Gastroesophageal sphincter (tissue), 4 donors: ENCODE results near the gene SLC17A9. TPM values are rescaled to one million over a fixed set of nuclear protein-coding genes. Genes with fewer than 3 reads are reported as not detected.

Experiments
- ATAC-seq: fragments of 150-250 bp; one replicate; pipeline ENCODE4 v1.9.1; 2016; ENCODE audit warnings: mild to moderate bottlenecking, moderate library complexity
- H3K27ac ChIP-seq, 4 donors: fragments of 200-600 bp; sonication (generic) in 3 of 4; 1 replicate in 3 of 4; 2 replicates in 1 of 4; pipeline ENCODE4 v1.5.1; 2016 to 2019
- H3K27me3 ChIP-seq: fragments of 200-600 bp; sonication (generic); one replicate; pipeline ENCODE4 v1.5.1; 2019
- H3K36me3 ChIP-seq, 2 donors: fragments of 200-600 bp; sonication (generic); one replicate each; pipeline ENCODE4 v1.5.1; 2019; ENCODE audit warnings: control low read depth in 1 of 2
- H3K4me1 ChIP-seq, 3 donors: fragments of 200-600 bp; sonication (generic); 1 replicate in 2 of 3; 2 replicates in 1 of 3; pipeline ENCODE4 v1.5.1; 2016 to 2019; ENCODE audit warnings: control low read depth in 2 of 3
- H3K4me3 ChIP-seq, 2 donors: fragments of 200-600 bp; sonication (generic); one replicate each; pipeline ENCODE4 v1.5.1; 2019; ENCODE audit warnings: mild to moderate bottlenecking in 1 of 2, moderate library complexity in 1 of 2
- H3K9me3 ChIP-seq, 3 donors: fragments of 200-600 bp; sonication (generic); one replicate each; pipeline ENCODE4 v1.5.1; 2017 to 2019; ENCODE audit warnings: control low read depth in 2 of 3
- CTCF ChIP-seq, 4 experiments: fragments of 200-600 bp in 2 of 4; fragments of 450-650 bp in 2 of 4; sonication (generic) in 1 of 4; IDR thresholded peaks; one replicate each; pipeline ENCODE4 v1.5.1; 2017 to 2019; ENCODE audit warnings: antibody characterized with exemption in 4 of 4, mild to moderate bottlenecking in 2 of 4, moderate library complexity in 2 of 4
- EP300 ChIP-seq: sonication (generic); formaldehyde crosslinking; IDR thresholded peaks from one replicate; pipeline ENCODE4 v1.6.1; 2017; ENCODE audit warnings: antibody characterized with exemption, mild to moderate bottlenecking
- POLR2A ChIP-seq, 2 donors: fragments of 450-650 bp; IDR thresholded peaks; one replicate each; pipeline ENCODE4 v1.6.1; 2017; ENCODE audit warnings: antibody characterized with exemption in 2 of 2, mild to moderate bottlenecking in 2 of 2, moderate library complexity in 1 of 2
- POLR2AphosphoS5 ChIP-seq: sonication (generic); formaldehyde crosslinking; IDR thresholded peaks from one replicate; pipeline ENCODE4 v1.6.1; 2017; ENCODE audit warnings: antibody characterized with exemption
- WGBS, 2 donors: methylation state at CpG; one replicate each; pipeline ENCODE4 v1.1.5; 2018; ENCODE audit warnings: low coverage in 1 of 2; 5-methylcytosine and 5-hydroxymethylcytosine counted together
- total RNA-seq, 4 donors: library from RNA; depleted of rRNA; stranded (reverse); fragments of >200 nt; gene quantifications; one replicate each; pipeline ENCODE4 v1.1.0, GENCODE V29; 2016

Gene SLC17A9
- total RNA-seq, 4 donors from 2014 or later = 1.3 to 4.6 (median 2.8) TPM

- WGBS, 2 donors = 94 to 100% methylated on average over 4 to 5 of the region's 6 CpGs
- H3K4me1 ChIP-seq = peaks cover 5 to 36% (median 24%) of the 10 kb centered on the region in 3 donors
- no peaks in the 10 kb centered on the region for H3K9me3 ChIP-seq
- TF ChIP-seq POLR2AphosphoS5 = no peak
- TF ChIP-seq POLR2A (IDR thresholded peaks at IDR 0.05) = no peak
- TF ChIP-seq EP300 = no peak
- TF ChIP-seq CTCF (IDR thresholded peaks at IDR 0.05) = no peak
- H3K27me3 ChIP-seq = no peaks in the 10 kb centered on the region
- no peak overlapping the region for H3K4me3 ChIP-seq
- ATAC-seq = no peak
- H3K27ac ChIP-seq = no peak overlapping the region
- peaks cover 0 to 68% of the 10 kb centered on the region in 2 donors for H3K36me3 ChIP-seq
Measured at GRCh38 chr20:62949153-62949821, 3.2 kb upstream of the SLC17A9 start.

GRCh38 chr20:62949962-62950361, 2.5 kb upstream of the SLC17A9 start:
- no peak overlapping the region for H3K27ac ChIP-seq
- H3K4me3 ChIP-seq = no peak overlapping the region
- TF ChIP-seq CTCF (IDR thresholded peaks at IDR 0.05) = no peak
- no peak for ATAC-seq
- H3K36me3 ChIP-seq = peaks cover 0 to 61% of the 10 kb centered on the region in 2 donors
- no peaks in the 10 kb centered on the region for H3K27me3 ChIP-seq
- peaks cover 5 to 43% (median 29%) of the 10 kb centered on the region in 3 donors for H3K4me1 ChIP-seq
- WGBS, 2 donors = 86 to 90% methylated on average over 2 to 6 of the region's 12 CpGs
- H3K9me3 ChIP-seq = no peaks in the 10 kb centered on the region

GRCh38 chr20:62950741-62951140, 1.8 kb upstream of the SLC17A9 start:
- H3K4me1 ChIP-seq = peaks cover 5 to 43% (median 29%) of the 10 kb centered on the region in 3 donors
- WGBS, 2 donors = 40 to 97% methylated on average over 1 to 5 of the region's 8 CpGs

GRCh38 chr20:62951143-62951895, 1.2 kb upstream of the SLC17A9 start:
- H3K27ac ChIP-seq = peak overlapping the region in 3 of 4 donors; percentile 90 to 98 (median 93)
- TF ChIP-seq POLR2A (IDR thresholded peaks at IDR 0.05) (no peak), EP300 (no peak), POLR2AphosphoS5 (no peak), CTCF (IDR thresholded peaks at IDR 0.05) (no peak)
- H3K4me1 ChIP-seq = peaks cover 5 to 43% (median 29%) of the 10 kb centered on the region in 3 donors
- peaks cover 0 to 48% of the 10 kb centered on the region in 2 donors for H3K36me3 ChIP-seq
- H3K27me3 ChIP-seq = no peaks in the 10 kb centered on the region
- no peak for ATAC-seq
- 90 to 98% methylated on average over 4 to 5 of the region's 11 CpGs for WGBS, 2 donors
- H3K4me3 ChIP-seq = no peak overlapping the region
- no peaks in the 10 kb centered on the region for H3K9me3 ChIP-seq

More at GRCh38 chr20:62950741-62951140, 1.8 kb upstream of the SLC17A9 start:
- H3K27ac ChIP-seq = peak overlapping the region in 1 of 4 donors; percentile 5
- H3K27me3 ChIP-seq = no peaks in the 10 kb centered on the region
- peaks cover 0 to 54% of the 10 kb centered on the region in 2 donors for H3K36me3 ChIP-seq
- no peak for TF ChIP-seq POLR2A (IDR thresholded peaks at IDR 0.05)
- no peak for TF ChIP-seq EP300
- no peak for TF ChIP-seq CTCF (IDR thresholded peaks at IDR 0.05)
- TF ChIP-seq POLR2AphosphoS5 = no peak
- no peaks in the 10 kb centered on the region for H3K9me3 ChIP-seq
- no peak for ATAC-seq
- no peak overlapping the region for H3K4me3 ChIP-seq
